IPS-18c (cell line): ENCODE results near the gene FCN1.

Source experiments
- H3K4me3 ChIP-seq: 2 replicates; pipeline ENCODE4 v1.7.0; 2013; ENCODE audit warnings: low read depth, mild to moderate bottlenecking, low read length, moderate library complexity; ENCODE audit not compliant: insufficient read depth
- H3K9me3 ChIP-seq: one replicate; pipeline ENCODE4 v1.6.1; 2013; ENCODE audit warnings: mild to moderate bottlenecking, low read length, moderate library complexity; ENCODE audit not compliant: control insufficient read depth, insufficient read depth

FCN1 gene

GRCh38 chr9:134909511-134910481 lies 7.9 kb downstream of the FCN1 start:
- no peak overlapping the region for H3K4me3 ChIP-seq

GRCh38 chr9:134908524-134909309 lies 9.0 kb downstream of the FCN1 start:
- Histone ChIP-seq H3K9me3 (no peaks in the 10 kb centered on the region), H3K4me3 (no peak overlapping the region)

More at GRCh38 chr9:134909511-134910481, 7.9 kb downstream of the FCN1 start:
- H3K9me3 ChIP-seq, result no peaks in the 10 kb centered on the region

GRCh38 chr9:134902936-134903335 lies 14.8 kb downstream of the FCN1 start:
- peaks cover 2% of the 10 kb centered on the region for H3K9me3 ChIP-seq
- no peak overlapping the region for H3K4me3 ChIP-seq

GRCh38 chr9:134899818-134900217 lies 17.9 kb downstream of the FCN1 start:
- peaks cover 6% of the 10 kb centered on the region for H3K9me3 ChIP-seq
- no peak overlapping the region for H3K4me3 ChIP-seq

- peaks cover 6% of the 10 kb centered on the region for H3K9me3 ChIP-seq
- no peak overlapping the region for H3K4me3 ChIP-seq
These were observed 18.5 kb downstream of the FCN1 start for GRCh38 chr9:134899168-134899567.

- Histone ChIP-seq H3K4me3 (no peak overlapping the region), H3K9me3 (peaks cover 6% of the 10 kb centered on the region)
These were observed 19.4 kb downstream of the FCN1 start for GRCh38 chr9:134898319-134898718.

- peaks cover 6% of the 10 kb centered on the region for H3K9me3 ChIP-seq
These were observed 20.0 kb downstream of the FCN1 start for GRCh38 chr9:134897584-134898170.

GRCh38 chr9:134896834-134897583 lies 20.7 kb downstream of the FCN1 start:
- no peak overlapping the region for H3K4me3 ChIP-seq
- H3K9me3 ChIP-seq, result peaks cover 6% of the 10 kb centered on the region

More at GRCh38 chr9:134897584-134898170, 20.0 kb downstream of the FCN1 start:
- H3K4me3 ChIP-seq, result no peak overlapping the region

GRCh38 chr9:134895908-134896833 lies 21.5 kb downstream of the FCN1 start:
- Histone ChIP-seq H3K4me3 (no peak overlapping the region), H3K9me3 (peaks cover 6% of the 10 kb centered on the region)

- Histone ChIP-seq H3K9me3 (peaks cover 6% of the 10 kb centered on the region), H3K4me3 (no peak overlapping the region)
These were observed 22.2 kb downstream of the FCN1 start for GRCh38 chr9:134895567-134895907.

GRCh38 chr9:134895097-134895496 lies 22.6 kb downstream of the FCN1 start:
- no peak overlapping the region for H3K4me3 ChIP-seq
- peaks cover 6% of the 10 kb centered on the region for H3K9me3 ChIP-seq

- Histone ChIP-seq H3K4me3 (no peak overlapping the region), H3K9me3 (peaks cover 6% of the 10 kb centered on the region)
These were observed 23.4 kb downstream of the FCN1 start for GRCh38 chr9:134894136-134894860.

GRCh38 chr9:134892820-134893420 lies 24.8 kb downstream of the FCN1 start:
- Histone ChIP-seq H3K4me3 (no peak overlapping the region), H3K9me3 (peaks cover 4% of the 10 kb centered on the region)

- Histone ChIP-seq H3K9me3 (peaks cover 4% of the 10 kb centered on the region), H3K4me3 (no peak overlapping the region)
These were observed 25.5 kb downstream of the FCN1 start for GRCh38 chr9:134892221-134892620.

GRCh38 chr9:134891713-134892112 lies 26.0 kb downstream of the FCN1 start:
- peaks cover 4% of the 10 kb centered on the region for H3K9me3 ChIP-seq
- H3K4me3 ChIP-seq, result no peak overlapping the region
